PC-9 (cell line): ENCODE results near the gene KLK11.

ENCODE experiments used
- CTCF ChIP-seq: fragments of 200-600 bp; sonication (generic); conservative IDR thresholded peaks from 2 replicates; pipeline ENCODE4 v1.6.1; 2017; ENCODE audit warnings: mixed run types, antibody characterized with exemption, mild to moderate bottlenecking, moderate library complexity
- EZH2 ChIP-seq: fragments of 200-600 bp; sonication (generic); IDR thresholded peaks from 2 replicates; pipeline ENCODE4 v1.8.0; 2017; ENCODE audit warnings: antibody characterized with exemption, low read depth

GRCh38 chr19:50972795-50973376 is 53.5 kb downstream of the KLK11 start:
- TF ChIP-seq CTCF (no peak), EZH2 (no peak)
